ENCODE data around the gene GAREM1.
"Not testable (repeated sequence)": the region's sequence is repeated elsewhere in the genome, so short reads cannot be mapped to it uniquely, and the experiment has no call there.

Gene GAREM1

GRCh38 chr18:32482117-32482516 is 11.4 kb upstream of the GAREM1 start:
- TF ChIP-seq, protein P1, sequence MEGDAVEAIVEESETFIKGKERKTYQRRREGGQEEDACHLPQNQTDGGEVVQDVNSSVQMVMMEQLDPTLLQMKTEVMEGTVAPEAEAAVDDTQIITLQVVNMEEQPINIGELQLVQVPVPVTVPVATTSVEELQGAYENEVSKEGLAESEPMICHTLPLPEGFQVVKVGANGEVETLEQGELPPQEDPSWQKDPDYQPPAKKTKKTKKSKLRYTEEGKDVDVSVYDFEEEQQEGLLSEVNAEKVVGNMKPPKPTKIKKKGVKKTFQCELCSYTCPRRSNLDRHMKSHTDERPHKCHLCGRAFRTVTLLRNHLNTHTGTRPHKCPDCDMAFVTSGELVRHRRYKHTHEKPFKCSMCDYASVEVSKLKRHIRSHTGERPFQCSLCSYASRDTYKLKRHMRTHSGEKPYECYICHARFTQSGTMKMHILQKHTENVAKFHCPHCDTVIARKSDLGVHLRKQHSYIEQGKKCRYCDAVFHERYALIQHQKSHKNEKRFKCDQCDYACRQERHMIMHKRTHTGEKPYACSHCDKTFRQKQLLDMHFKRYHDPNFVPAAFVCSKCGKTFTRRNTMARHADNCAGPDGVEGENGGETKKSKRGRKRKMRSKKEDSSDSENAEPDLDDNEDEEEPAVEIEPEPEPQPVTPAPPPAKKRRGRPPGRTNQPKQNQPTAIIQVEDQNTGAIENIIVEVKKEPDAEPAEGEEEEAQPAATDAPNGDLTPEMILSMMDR (conservative IDR thresholded peaks at IDR 0.05; ENCODE audit: control insufficient read depth, insufficient read depth, low read depth, low read length) = no peak
- H3K4me3 ChIP-seq (ENCODE audit: control insufficient read depth, low read depth, low read length) = no peak overlapping the region
- DNase-seq (ENCODE audit: low read depth) = no peak

- H3K4me3 ChIP-seq (ENCODE audit: control insufficient read depth, low read depth, low read length) = no peak overlapping the region
- TF ChIP-seq, protein P1 (conservative IDR thresholded peaks at IDR 0.05; ENCODE audit: control insufficient read depth, insufficient read depth, low read depth, low read length) = no peak
- no peak for DNase-seq (ENCODE audit: low read depth)
Measured at GRCh38 chr18:32480581-32480980, 9.9 kb upstream of the GAREM1 start.

- no peak for DNase-seq (ENCODE audit: low read depth)
- no peak overlapping the region for H3K4me3 ChIP-seq (ENCODE audit: control insufficient read depth, low read depth, low read length)
- TF ChIP-seq, protein P1 (conservative IDR thresholded peaks at IDR 0.05; ENCODE audit: control insufficient read depth, insufficient read depth, low read depth, low read length) = no peak
Measured at GRCh38 chr18:32478807-32479206, 8.1 kb upstream of the GAREM1 start.

GRCh38 chr18:32478317-32478716 is 7.6 kb upstream of the GAREM1 start:
- H3K4me3 ChIP-seq (ENCODE audit: control insufficient read depth, low read depth, low read length) = no peak overlapping the region
- TF ChIP-seq, protein P1 (conservative IDR thresholded peaks at IDR 0.05; ENCODE audit: control insufficient read depth, insufficient read depth, low read depth, low read length) = no peak
- no peak for DNase-seq (ENCODE audit: low read depth)

DNA sequence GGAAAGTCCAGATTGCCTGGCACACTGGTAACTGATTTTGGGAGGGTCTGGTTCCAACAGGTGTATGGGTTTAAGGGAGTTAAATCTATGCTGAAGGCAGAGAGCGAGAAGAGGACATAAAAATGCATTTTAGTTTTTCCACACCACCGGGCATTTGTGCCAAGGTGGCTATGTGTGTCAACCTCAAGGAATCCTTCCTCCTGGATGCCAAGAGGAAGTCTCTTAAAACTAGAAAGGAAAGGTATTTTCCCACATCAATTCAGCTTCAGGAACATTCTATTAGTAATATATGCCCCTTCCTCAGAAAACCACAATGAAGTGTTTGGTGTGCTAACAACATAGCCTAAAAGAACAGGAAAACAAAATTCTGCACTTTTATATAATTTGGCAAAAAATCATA is 5.4 kb upstream of the GAREM1 start:
- no peak for DNase-seq (ENCODE audit: low read depth)
- TF ChIP-seq, protein P1 (conservative IDR thresholded peaks at IDR 0.05; ENCODE audit: control insufficient read depth, insufficient read depth, low read depth, low read length) = no peak
- no peak overlapping the region for H3K4me3 ChIP-seq (ENCODE audit: control insufficient read depth, low read depth, low read length)

DNA sequence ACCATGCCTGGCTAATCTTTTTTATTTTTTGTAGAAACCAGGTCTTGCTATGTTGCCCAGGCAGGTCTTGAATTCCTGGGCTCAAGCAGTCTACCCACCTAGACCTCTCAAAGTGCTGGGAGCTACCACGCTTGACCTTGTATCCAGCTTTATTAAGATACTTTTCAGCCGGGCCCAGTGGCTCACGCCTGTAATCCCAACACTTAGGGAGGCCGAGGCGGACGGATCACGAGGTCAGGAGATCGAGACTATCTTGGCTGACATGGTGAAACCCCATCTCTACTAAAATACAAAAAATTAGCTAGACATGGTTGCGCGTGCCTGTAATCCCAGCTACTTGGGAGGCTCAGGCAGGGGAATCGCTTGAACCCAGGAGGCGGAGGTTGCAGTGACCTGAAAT is 4.4 kb upstream of the GAREM1 start:
- not testable (repeated sequence) for DNase-seq (ENCODE audit: low read depth); H3K4me3 ChIP-seq (ENCODE audit: control insufficient read depth, low read depth, low read length)

GRCh38 chr18:32473325-32473724 is 2.6 kb upstream of the GAREM1 start:
- TF ChIP-seq, protein P1 (conservative IDR thresholded peaks at IDR 0.05; ENCODE audit: control insufficient read depth, insufficient read depth, low read depth, low read length) = no peak
- no peak for DNase-seq (ENCODE audit: low read depth)
- no peak overlapping the region for H3K4me3 ChIP-seq (ENCODE audit: control insufficient read depth, low read depth, low read length)

All from fibroblast of mammary gland (primary cell).